Activated T-helper 2 cell treated with anti-CD3 and anti-CD28 coated beads, Interferon-gamma antibody, Interleukin-2, Interleukin-4, amounts not matched to agents 10 μg/mL and 5 μg/mL and 100 μg/mL, durations not matched to agents 14 hours and 24 hours and 36 hours (primary cell): ENCODE data around the gene NME3. TPM values are rescaled to one million over a fixed set of nuclear protein-coding genes. Genes with fewer than 3 reads are reported as not detected.

Experiments used
- DNase-seq: peaks from one replicate; pipeline ENCODE4 v3.0.0; 2021; ENCODE audit warnings: low spot score
- H3K27ac Mint-ChIP-seq: one replicate; pipeline ENCODE4 v1.8.0; 2021; ENCODE audit warnings: mixed read lengths
- H3K27me3 Mint-ChIP-seq: one replicate; pipeline ENCODE4 v1.8.0; 2021; ENCODE audit warnings: low read depth, mixed read lengths
- H3K36me3 Mint-ChIP-seq: one replicate; pipeline ENCODE4 v1.8.0; 2021; ENCODE audit warnings: low read depth, mixed read lengths
- H3K4me1 Mint-ChIP-seq: one replicate; pipeline ENCODE4 v1.8.0; 2021; ENCODE audit warnings: low read depth, mixed read lengths
- H3K4me3 Mint-ChIP-seq: one replicate; pipeline ENCODE4 v1.8.0; 2021; ENCODE audit warnings: low read depth, mild to moderate bottlenecking, moderate library complexity, mixed read lengths
- H3K9me3 Mint-ChIP-seq: one replicate; pipeline ENCODE4 v1.8.0; 2021; ENCODE audit warnings: mixed read lengths
- intact Hi-C: fragments of 100-400 bp; cut with micrococcal nuclease; formaldehyde crosslinking; loops from one replicate; pipeline ENCODE4 v1.15.1; 2023
- total RNA-seq: library from RNA; stranded (reverse); gene quantifications from 2 replicates; pipeline ENCODE4 v1.2.3, GENCODE V29; 2022

Gene NME3
- total RNA-seq, 1 donor from 2014 or later = 46.1 TPM

DNA sequence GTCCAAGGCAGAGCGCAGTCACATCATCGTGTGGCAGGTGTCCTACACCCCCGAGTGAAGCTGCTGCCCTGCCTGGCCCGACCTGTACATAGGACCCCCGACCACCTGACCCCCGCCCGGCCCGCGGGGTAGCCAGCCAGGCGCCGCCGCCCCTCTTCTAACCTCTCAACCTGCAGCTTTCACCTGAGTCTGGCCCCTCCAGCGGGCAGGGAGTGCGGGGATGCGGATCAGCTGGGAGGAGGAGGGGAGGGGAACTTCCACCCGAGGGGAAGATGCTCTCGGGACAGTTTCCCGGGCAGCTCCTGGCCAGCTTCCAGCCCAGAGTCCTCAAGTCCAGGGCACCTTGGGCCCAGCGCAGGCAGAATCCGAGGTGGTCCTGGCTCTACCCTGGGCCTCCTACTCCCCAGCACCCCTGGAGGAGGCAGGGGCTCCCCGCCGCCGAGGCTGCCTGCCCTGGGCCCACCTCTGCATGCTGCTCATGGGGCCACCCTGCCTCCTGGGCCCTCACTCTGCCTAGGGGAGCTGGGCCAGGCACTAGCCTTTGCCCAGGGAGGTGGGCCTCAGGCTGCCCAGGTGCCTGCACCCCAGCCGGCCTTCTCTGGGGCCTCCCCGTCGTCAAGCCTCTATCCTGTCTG lies 2.5 kb downstream of the NME3 start:
- Mint-ChIP-seq H3K4me1 (peaks cover 9% of the 10 kb centered on the region), H3K4me3 (no peak overlapping the region), H3K36me3 (peaks cover 32% of the 10 kb centered on the region), H3K9me3 (no peaks in the 10 kb centered on the region), H3K27me3 (no peaks in the 10 kb centered on the region), H3K27ac (no peak overlapping the region)
- no peak for DNase-seq
- intact Hi-C loops = no loop called here

DNA sequence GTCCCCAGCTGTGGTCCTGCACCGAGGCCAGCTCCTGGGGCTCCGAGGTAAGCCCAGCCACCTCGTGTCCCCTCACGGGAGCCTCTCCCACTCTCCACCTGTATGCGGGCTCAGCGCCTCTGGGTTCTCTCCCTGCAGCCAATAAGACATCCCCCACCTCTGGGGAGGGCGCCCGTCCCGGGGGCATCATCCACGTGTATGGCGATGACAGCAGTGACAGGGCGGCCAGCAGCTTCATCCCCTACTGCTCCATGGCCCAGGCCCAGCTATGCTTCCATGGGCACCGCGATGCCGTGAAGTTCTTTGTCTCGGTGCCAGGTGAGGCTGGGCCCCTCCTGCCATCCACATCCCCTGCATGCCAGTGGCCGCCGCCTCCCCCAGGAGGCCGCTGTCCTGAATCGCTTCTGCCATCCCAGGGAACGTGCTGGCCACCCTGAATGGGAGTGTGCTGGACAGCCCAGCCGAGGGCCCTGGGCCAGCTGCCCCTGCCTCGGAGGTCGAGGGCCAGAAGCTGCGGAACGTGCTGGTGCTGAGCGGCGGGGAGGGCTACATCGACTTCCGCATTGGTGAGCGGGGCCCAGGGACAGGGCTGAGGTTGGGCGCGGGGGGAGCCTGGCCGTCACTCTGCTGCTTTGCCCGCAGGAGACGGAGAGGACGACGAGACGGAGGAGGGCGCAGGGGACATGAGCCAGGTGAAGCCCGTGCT lies 3.1 kb downstream of the NME3 start:
- intact Hi-C loops = no loop called here
- peaks cover 7% of the 10 kb centered on the region for H3K4me1 Mint-ChIP-seq
- H3K27ac Mint-ChIP-seq = no peak overlapping the region
- H3K36me3 Mint-ChIP-seq = peaks cover 30% of the 10 kb centered on the region
- no peaks in the 10 kb centered on the region for H3K9me3 Mint-ChIP-seq
- no peak for DNase-seq
- no peaks in the 10 kb centered on the region for H3K27me3 Mint-ChIP-seq
- H3K4me3 Mint-ChIP-seq = no peak overlapping the region

DNA sequence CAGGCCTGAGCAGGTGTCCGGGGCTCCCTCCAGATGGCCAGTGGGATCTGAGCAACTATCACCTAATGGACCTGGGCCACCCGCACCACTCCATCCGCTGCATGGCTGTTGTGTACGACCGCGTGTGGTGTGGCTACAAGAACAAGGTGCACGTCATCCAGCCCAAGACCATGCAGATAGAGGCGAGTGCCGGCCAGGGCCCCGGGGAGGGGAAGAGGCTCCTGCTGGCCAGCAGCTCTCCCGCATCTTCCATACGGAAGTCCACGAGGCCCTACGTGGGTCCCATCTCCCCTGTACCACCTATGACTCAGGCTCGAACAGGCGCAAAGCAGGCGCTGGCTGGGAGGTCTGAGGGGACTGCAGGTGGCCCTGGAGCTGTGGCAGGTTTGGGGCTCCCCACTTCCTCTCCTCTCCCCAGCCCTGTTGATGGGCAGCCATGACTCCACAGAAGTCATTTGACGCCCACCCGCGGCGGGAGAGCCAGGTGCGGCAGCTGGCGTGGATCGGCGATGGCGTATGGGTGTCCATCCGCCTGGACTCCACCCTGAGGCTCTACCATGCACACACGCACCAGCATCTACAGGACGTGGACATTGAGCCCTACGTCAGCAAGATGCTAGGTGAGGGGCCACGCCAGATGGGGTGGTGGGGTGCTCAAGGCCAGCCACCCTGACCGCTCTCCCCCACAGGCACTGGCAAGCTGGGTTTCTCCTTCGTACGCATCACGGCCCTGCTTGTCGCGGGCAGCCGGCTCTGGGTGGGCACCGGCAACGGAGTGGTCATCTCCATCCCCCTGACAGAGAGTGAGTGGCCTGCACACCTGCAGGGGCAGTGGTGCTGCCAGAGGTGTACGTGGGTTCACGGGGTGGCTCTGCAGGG lies 4.0 kb downstream of the NME3 start:
- Mint-ChIP-seq H3K9me3 (no peaks in the 10 kb centered on the region), H3K27ac (no peak overlapping the region), H3K27me3 (no peaks in the 10 kb centered on the region), H3K4me3 (no peak overlapping the region), H3K36me3 (peaks cover 30% of the 10 kb centered on the region), H3K4me1 (peaks cover 7% of the 10 kb centered on the region)
- no peak for DNase-seq
- intact Hi-C loops = no loop called here

DNA sequence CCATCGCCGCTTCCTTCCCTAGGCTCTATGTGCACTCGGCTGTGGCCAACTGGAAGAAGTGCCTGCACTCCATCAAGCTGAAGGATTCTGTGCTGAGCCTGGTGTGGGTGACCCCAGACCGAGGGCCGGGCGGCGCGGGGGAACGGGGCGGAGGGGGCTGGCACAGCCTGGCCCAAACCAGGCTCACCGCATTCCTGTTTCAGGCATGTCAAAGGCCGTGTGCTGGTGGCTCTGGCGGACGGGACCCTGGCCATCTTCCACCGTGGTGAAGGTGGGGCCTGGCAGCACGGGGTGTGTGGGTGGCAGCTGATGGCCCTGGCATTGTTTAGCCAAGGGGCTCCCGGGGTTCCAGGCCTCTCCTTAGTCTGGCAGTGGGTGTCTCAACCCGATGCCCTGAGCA lies 4.6 kb downstream of the NME3 start:
- H3K4me1 Mint-ChIP-seq = peaks cover 4% of the 10 kb centered on the region
- intact Hi-C loops = no loop called here

DNA sequence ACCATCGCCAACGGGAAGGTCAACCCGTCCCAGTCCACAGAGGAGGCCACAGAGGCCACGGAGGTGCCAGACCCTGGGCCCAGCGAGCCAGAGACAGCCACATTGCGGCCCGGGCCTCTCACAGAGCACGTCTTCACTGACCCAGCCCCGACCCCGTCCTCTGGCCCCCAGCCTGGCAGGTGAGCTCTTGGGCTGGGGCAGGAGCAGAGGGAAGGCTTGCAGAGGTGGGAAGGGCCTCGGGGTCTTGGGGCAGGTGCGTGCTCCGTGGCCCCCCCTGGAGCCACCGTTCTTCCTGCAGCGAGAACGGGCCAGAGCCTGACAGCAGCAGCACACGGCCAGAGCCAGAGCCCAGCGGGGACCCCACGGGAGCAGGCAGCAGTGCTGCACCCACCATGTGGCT lies 5.1 kb downstream of the NME3 start:
- intact Hi-C loops = no loop called here
- H3K9me3 Mint-ChIP-seq = no peaks in the 10 kb centered on the region
- no peak for DNase-seq
- H3K27me3 Mint-ChIP-seq = no peaks in the 10 kb centered on the region
- H3K36me3 Mint-ChIP-seq = peaks cover 33% of the 10 kb centered on the region
- H3K27ac Mint-ChIP-seq = no peak overlapping the region
- H3K4me3 Mint-ChIP-seq = no peak overlapping the region
- H3K4me1 Mint-ChIP-seq = peaks cover 4% of the 10 kb centered on the region

More for the DNA sequence above, 4.6 kb downstream of the NME3 start:
- peaks cover 29% of the 10 kb centered on the region for H3K36me3 Mint-ChIP-seq
- no peak overlapping the region for H3K4me3 Mint-ChIP-seq
- H3K27ac Mint-ChIP-seq = no peak overlapping the region
- H3K27me3 Mint-ChIP-seq = no peaks in the 10 kb centered on the region
- H3K9me3 Mint-ChIP-seq = no peaks in the 10 kb centered on the region
- DNase-seq = no peak

DNA sequence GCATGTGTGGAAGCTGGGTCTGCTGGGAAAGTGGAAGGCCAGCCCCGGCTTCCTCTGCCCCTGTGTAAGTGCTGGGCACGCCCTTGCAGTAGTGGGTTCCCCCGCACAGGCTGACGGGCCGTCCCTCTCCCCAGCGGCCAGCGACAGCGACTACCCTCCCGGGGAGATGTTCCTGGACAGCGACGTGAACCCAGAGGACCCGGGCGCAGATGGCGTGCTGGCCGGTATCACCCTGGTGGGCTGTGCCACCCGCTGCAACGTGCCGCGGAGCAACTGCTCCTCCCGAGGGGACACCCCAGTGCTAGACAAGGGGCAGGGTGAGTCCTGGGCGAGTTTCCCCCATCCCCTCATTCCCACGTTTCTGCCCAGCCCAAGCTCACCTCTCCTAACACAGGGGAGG lies 5.5 kb downstream of the NME3 start:
- H3K27me3 Mint-ChIP-seq = no peaks in the 10 kb centered on the region
- no peak for DNase-seq
- H3K4me3 Mint-ChIP-seq = no peak overlapping the region
- intact Hi-C loops = no loop called here
- H3K27ac Mint-ChIP-seq = no peak overlapping the region
- H3K4me1 Mint-ChIP-seq = peaks cover 4% of the 10 kb centered on the region
- H3K9me3 Mint-ChIP-seq = no peaks in the 10 kb centered on the region
- peaks cover 36% of the 10 kb centered on the region for H3K36me3 Mint-ChIP-seq

DNA sequence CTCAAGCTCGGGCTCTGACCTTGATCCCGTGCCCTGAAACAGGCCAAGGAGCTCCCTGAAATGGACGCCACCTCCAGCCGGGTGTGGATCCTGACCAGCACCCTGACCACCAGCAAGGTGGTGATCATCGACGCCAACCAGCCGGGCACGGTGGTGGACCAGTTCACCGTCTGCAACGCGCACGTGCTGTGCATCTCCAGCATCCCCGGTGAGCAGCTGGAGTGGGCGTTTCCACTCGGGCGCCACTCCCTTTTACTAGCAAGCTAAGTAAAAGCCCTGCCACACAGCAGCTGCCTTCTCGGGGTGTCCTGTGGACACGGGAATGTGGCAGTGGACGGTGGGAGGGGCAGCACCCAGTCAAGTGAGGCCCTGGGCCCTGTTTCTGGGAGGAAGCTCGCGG lies 6.4 kb downstream of the NME3 start:
- intact Hi-C loops = no loop called here
- Mint-ChIP-seq H3K9me3 (no peaks in the 10 kb centered on the region), H3K4me3 (no peak overlapping the region), H3K4me1 (no peaks in the 10 kb centered on the region), H3K27me3 (no peaks in the 10 kb centered on the region), H3K27ac (no peak overlapping the region), H3K36me3 (peaks cover 36% of the 10 kb centered on the region)
- DNase-seq = no peak

DNA sequence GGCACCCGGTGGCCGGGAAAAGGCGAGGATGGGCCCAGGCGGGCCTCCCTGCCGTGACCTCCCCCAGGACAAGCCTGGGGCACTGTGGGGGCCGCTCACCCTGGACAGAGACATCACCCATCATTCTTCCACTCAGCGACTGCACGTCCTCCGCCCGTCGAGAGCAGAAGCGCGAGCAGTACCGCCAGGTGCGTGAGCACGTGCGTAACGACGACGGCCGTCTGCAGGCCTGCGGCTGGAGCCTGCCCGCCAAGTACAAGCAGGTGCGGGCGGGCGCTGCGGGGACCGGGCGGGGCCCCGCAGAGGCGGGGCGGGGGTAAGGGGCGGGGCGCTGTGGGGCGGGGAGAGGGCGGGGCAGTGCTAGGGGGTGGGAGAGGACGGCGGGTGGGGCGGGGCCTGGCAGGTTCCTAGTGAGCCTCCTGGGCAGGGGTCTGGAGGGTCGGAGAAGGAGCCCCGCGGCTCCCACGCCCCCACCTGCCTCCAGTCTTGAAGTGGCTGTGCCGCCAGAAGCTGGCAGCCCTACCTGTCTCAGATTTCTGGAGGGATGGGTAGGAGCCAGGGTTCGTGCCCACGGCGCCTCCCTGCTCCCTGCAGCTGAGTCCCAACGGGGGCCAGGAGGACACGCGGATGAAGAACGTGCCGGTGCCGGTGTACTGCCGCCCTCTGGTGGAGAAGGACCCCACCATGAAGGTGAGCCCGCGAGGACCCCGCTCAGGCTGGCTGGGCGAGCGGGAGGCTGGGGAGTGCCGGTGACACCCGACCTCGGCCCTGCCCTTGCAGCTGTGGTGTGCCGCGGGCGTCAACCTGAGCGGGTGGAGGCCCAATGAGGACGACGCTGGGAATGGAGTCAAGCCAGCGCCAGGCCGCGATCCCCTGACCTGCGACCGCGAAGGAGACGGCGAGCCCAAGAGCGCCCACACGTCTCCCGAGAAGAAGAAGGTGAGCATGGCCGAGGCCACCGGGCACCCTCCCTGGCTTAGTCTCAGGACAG lies 7.5 kb downstream of the NME3 start:
- no peak for DNase-seq
- intact Hi-C loops = no loop called here
- H3K27me3 Mint-ChIP-seq = no peaks in the 10 kb centered on the region
- H3K27ac Mint-ChIP-seq = no peak overlapping the region
- H3K9me3 Mint-ChIP-seq = no peaks in the 10 kb centered on the region
- H3K4me3 Mint-ChIP-seq = no peak overlapping the region
- H3K36me3 Mint-ChIP-seq = peaks cover 29% of the 10 kb centered on the region
- no peaks in the 10 kb centered on the region for H3K4me1 Mint-ChIP-seq

DNA sequence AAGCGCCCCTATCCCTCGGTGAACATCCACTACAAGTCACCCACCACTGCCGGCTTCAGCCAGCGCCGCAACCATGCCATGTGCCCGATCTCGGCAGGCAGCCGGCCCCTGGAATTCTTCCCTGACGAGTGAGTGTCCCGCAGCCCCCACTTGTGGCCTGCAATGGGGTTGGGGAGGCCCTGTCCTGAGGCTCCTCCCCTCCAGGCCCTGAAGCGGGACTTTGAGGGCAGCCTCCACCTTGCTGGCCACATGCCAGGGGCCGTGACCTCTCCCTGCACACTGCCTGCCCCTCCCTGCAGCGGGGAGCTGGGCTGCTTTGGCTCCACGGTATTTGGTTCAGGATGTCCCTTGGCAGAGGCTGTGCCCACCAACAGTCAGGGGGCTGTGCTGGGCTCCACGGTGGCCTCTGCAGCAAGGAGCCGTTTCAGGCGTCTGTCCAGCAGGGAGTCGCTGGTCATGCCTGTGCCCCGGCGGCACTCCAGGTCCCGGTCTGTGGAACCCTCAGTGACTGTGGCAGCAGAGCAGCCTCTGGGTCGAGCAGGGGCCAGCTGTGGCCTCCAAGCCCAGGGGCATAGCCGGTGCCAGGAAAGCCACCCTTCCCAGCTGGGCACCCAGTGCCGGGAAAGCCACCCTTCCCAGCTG lies 8.3 kb downstream of the NME3 start:
- Mint-ChIP-seq H3K36me3 (peaks cover 23% of the 10 kb centered on the region), H3K27me3 (no peaks in the 10 kb centered on the region), H3K9me3 (no peaks in the 10 kb centered on the region), H3K4me1 (no peaks in the 10 kb centered on the region), H3K4me3 (no peak overlapping the region), H3K27ac (no peak overlapping the region)
- intact Hi-C loops = no loop called here
- no peak for DNase-seq

DNA sequence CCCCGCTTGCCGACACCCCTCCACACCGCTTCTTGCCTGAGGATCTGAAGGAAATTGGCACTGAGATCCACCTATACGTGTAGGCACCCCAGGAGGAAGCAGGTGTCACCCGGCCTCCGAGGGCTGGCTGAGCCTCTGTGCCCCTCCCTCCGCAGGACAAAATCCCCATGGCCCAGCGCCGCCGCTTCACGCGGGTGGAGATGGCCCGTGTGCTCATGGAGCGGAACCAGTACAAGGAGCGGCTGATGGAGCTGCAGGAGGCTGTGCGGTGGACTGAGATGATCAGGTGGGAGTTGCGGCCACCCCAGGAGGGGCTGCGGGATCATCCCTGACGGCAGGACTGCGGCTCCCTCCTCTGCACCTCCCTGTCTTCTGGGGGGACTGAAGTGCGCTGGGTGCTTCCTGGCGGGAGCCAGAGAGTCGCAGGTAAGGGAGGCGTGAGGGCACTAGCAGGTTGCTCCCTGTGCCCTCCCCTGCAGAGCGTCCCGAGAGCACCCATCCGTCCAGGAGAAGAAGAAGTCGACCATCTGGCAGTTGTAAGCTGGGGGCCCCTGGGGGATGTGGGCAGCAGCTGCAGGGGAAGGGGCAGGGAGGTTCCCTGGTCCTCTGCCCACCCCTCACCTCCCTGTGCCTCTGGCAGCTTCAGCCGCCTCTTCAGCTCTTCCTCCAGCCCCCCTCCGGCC lies 9.0 kb downstream of the NME3 start:
- Mint-ChIP-seq H3K27me3 (no peaks in the 10 kb centered on the region), H3K4me1 (no peaks in the 10 kb centered on the region), H3K4me3 (no peak overlapping the region), H3K27ac (no peak overlapping the region), H3K9me3 (no peaks in the 10 kb centered on the region), H3K36me3 (peaks cover 18% of the 10 kb centered on the region)
- DNase-seq = no peak
- intact Hi-C loops = no loop called here

DNA sequence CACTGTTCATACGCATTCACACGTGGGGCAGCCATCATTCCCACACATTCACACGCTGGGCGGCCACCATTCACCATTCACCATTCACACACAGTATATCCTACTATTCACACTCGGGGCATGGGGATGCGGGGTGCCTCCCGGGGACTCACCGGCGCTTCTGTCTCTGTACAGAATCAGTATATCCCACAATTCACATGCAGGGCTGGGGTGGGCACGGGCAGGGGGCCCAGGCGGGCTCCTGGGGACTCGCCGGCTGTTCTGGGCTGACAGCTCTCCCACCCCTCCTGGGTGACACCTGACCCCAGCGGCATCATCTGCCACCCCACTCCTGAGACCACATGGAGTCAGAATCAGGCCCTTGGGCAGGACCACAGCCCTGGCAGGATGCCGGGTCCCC lies 9.6 kb downstream of the NME3 start:
- Mint-ChIP-seq H3K4me3 (no peak overlapping the region), H3K4me1 (no peaks in the 10 kb centered on the region), H3K9me3 (no peaks in the 10 kb centered on the region), H3K27me3 (no peaks in the 10 kb centered on the region), H3K27ac (no peak overlapping the region), H3K36me3 (peaks cover 18% of the 10 kb centered on the region)
- DNase-seq = no peak
- intact Hi-C loops = no loop called here
